ENCODE data around the gene PARD3.

DNA sequence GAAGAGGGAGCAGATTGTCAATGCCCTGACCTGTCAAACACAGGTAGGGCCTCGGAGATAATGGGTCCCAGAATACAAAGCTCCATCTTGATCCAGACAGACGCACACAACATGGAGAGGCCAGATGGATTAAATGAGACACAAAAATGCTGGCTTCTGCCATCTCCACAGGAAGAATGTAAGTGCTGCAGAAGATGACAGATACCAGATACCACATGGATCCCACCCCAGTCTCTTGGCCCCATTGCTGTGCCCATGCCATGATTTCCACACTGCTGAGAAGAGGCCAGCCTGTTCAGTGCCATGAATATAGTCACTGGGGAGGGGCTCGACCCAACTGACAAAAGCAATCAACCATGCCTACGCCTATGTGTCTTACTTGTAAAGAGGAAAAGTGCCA lies 487.9 kb downstream of the PARD3 start:
- TF ChIP-seq EZH2 (IDR thresholded peaks at IDR 0.05): no peak
- TF ChIP-seq, protein P1, sequence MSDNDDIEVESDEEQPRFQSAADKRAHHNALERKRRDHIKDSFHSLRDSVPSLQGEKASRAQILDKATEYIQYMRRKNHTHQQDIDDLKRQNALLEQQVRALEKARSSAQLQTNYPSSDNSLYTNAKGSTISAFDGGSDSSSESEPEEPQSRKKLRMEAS (IDR thresholded peaks at IDR 0.05): no peak
- no peak for TF ChIP-seq POLR2AphosphoS5 (IDR thresholded peaks at IDR 0.05; ENCODE audit: low read depth, low read length)
- TF ChIP-seq POLR2A (IDR thresholded peaks at IDR 0.05; ENCODE audit: borderline replicate concordance, extremely low read depth, insufficient read depth, insufficient read length): no peak
- no peak for TF ChIP-seq RAD21 (IDR thresholded peaks at IDR 0.05; ENCODE audit: low read depth)
- TF ChIP-seq CTCF (IDR thresholded peaks at IDR 0.05 in 2 of 3, conservative IDR thresholded peaks at IDR 0.05 in 1 of 3; ENCODE audit: borderline replicate concordance in 1 of 3, insufficient read depth in 1 of 3, low read depth in 2 of 3, low read length in 2 of 3): no peak

Measured in HCT116 (cell line).